ENCODE results near the gene SORBS1. TPM values are rescaled to one million over a fixed set of nuclear protein-coding genes. Genes with fewer than 3 reads are reported as not detected.
A peak's percentile ranks its signal among the peaks of the same experiment; 100 is the strongest.

SORBS1 gene
- total RNA-seq, 1 donor from 2014 or later, result 697 TPM

DNA sequence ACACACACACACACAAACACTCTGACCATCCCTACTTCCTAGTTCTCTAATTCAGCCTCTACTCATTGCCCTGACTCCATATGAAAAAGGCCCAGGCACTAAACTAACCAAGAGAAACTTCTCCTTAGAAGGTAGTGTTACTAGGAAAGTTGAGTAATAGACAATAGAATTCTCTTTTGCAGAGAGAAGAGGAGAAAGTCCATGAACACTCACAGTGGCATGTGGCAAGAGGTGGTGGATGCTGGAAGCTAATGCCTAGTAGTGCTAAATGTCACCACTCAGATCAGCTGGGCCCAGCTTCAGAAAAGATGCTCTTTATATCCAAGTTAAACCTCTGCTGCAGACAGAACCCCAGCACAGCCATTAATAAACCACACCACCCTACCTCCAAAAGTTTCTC, 58.2 kb downstream of the SORBS1 start:
- ATAC-seq (ENCODE audit: poor library complexity) (peak; percentile 30), DNase-seq (no peak)
- intact Hi-C loops (cut with DNase I), result no loop called here

DNA sequence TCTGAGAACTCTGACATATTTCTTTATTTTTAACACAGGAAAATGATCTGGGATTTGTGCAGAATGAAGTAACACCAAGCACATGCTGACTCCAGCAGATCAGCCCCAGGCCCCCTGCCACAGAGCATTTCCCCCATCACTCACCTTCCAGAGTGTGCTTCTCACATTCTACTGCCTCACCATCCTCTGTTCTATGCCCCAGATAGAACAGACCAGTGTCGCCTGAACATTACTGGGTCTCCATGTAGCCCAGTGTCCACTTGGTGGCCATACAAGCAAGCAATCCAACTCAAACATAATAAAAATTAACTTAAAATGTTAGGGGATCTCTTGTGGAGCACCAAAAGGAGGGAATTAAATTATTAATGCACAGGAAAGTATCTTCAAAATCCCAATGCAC, 58.8 kb downstream of the SORBS1 start:
- intact Hi-C loops (cut with DNase I), result no loop called here
- ATAC-seq (ENCODE audit: poor library complexity) (no peak), DNase-seq (no peak)

GRCh38 chr10:95501203-95502094, 59.7 kb downstream of the SORBS1 start:
- no peak for ATAC-seq (ENCODE audit: poor library complexity)
- intact Hi-C loops (cut with DNase I), result no loop called here
- no peak for DNase-seq

DNA sequence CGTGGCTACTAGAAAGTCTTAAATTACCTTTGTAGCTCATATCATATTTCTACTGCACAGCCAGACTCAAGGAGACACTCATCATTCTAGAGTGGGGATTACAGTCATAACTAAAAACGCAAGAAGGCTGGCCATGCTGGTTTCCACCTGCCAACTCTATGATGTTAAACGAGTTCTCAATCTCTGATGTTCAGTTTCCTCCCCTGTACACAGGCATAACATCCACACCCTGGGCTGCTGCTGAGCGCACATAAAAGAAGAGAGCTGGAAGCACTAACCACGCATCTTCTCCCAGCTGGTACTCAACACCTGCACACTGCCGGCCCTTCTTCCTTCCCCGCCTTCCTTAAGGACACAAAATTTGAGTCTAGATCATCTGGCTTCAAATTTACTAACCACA, 60.5 kb downstream of the SORBS1 start:
- no peak for DNase-seq
- intact Hi-C loops (cut with DNase I), result no loop called here
- no peak for ATAC-seq (ENCODE audit: poor library complexity)

- ATAC-seq (ENCODE audit: poor library complexity), result no peak
- intact Hi-C loops (cut with DNase I), result no loop called here
- no peak for DNase-seq
These were observed 61.1 kb downstream of the SORBS1 start for GRCh38 chr10:95500097-95500496.

DNA sequence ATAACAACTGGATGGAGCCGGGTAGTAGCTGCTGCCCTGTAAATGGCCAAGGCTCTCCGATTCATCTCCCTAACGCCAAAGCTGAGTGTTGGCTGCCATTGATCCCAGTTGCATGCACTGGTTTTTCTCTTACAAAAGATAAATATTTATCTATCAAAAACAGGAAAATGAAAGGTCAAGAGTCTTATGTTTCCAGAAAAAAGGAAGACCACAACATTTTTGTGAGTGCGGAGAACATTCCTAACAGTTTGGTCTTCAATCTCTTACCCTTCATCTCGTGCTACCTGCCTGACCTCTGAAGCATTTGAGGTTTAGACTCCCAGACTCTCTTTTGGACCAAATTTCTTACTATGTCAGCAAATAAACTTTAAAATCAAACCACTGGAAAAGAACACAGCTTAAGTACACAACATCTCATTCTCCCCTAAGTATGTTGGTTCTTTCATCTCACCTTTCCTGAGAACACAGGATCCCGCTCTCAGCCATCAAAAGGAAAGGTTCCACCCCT, 61.6 kb downstream of the SORBS1 start:
- intact Hi-C loops (cut with DNase I), result no loop called here
- DNase-seq (no peak), ATAC-seq (ENCODE audit: poor library complexity) (no peak)

DNA sequence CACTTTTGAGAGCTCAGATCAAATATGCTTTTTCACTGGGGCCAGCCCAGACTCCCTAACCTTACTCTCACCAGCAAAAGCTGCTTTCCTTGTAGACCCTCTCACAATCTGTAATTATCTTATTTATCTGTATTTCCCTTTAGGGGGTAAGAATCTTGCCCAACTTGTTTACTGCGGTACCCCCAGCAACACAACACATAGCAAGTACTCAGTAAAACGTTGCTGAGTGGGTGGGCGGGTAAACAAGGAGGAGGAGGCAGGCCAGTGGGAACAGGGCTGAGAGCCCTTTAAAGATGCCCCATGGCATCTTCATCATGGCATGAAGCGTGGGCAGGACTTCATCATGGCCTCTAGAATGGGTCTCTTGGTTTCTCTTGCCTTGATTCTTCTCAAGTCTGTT, 64.2 kb downstream of the SORBS1 start:
- no peak for ATAC-seq (ENCODE audit: poor library complexity)
- DNase-seq, result no peak
- intact Hi-C loops (cut with DNase I), result no loop called here

DNA sequence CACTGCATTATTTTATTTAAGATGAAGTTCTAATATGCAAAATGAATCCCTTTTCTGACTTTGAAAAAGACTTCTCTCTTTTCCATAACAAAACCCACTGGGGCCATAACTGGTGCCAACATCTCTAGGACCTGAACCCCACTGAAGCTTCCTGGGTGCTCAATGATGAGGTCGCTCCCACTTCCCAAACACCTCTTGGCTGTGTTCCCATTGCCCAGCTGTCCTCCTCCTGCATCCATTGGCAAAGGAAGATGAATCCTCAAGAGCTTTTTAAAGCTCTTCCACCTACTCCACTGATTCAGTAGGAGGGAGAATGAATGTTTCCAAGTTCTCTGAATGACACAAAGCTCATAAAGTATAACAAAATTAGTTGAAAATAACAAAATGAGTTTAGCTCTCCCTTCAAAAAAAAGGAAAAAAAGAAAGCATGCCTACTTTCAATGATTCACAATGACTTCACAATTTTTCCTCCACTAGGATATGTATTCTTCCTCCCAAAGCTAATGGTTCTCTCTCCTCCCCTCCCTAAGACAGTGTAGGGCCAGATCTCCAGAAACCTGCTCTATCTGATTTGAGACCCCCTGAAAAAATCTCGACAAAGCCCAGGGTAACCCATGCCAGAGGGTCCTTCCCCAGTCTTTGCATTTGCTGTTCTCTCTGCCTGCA, 64.8 kb downstream of the SORBS1 start:
- no peak for DNase-seq
- intact Hi-C loops (cut with DNase I), result no loop called here
- no peak for ATAC-seq (ENCODE audit: poor library complexity)

- intact Hi-C loops (cut with DNase I), result no loop called here
- ATAC-seq (ENCODE audit: poor library complexity) (no peak), DNase-seq (no peak)
These were observed 67.3 kb downstream of the SORBS1 start for GRCh38 chr10:95493862-95494261.

GRCh38 chr10:95487994-95488393, 73.2 kb downstream of the SORBS1 start:
- intact Hi-C loops (cut with DNase I), result no loop called here
- no peak for ATAC-seq (ENCODE audit: poor library complexity)
- DNase-seq, result no peak

DNA sequence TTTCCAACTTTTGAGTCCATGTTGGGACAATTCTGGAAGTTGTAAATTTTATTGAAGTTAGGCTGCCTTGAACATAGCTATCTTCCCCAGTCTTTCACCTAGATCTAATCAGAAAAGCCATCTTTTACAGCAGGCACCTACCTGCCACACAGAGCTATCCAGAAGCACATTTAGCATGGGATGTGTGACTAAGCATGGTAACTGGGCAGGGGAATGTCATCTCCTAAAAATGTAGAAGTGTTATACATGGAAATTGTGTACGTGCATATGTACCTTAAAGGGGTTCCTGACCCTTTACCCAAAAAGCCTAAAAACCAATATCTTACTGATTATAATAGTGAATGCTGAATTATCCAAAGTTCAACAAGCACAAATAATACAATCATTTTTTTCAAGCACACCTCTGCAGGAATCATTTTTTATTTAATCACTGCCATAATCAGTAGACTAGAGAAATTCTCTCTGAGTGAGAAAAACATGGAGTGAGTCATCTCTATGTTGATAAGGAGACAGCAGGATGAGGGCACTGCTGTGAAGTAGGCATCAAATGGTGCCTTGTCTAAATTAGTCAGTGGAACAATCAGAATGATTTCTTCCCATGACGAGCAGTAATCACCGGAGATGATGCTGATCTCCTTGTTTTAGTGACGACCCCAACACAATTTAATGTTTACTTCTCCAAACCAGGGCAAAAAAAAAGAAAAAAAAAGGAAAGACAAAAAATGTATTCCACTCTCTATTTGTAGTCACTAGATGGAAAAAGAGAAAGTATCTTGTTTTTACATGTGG, 75.9 kb downstream of the SORBS1 start:
- ATAC-seq (ENCODE audit: poor library complexity) (no peak), DNase-seq (no peak)
- intact Hi-C loops (cut with DNase I), result no loop called here

- ATAC-seq (ENCODE audit: poor library complexity) (no peak), DNase-seq (no peak)
- intact Hi-C loops (cut with DNase I), result no loop called here
These were observed 78.5 kb downstream of the SORBS1 start for GRCh38 chr10:95482501-95483233.

DNA sequence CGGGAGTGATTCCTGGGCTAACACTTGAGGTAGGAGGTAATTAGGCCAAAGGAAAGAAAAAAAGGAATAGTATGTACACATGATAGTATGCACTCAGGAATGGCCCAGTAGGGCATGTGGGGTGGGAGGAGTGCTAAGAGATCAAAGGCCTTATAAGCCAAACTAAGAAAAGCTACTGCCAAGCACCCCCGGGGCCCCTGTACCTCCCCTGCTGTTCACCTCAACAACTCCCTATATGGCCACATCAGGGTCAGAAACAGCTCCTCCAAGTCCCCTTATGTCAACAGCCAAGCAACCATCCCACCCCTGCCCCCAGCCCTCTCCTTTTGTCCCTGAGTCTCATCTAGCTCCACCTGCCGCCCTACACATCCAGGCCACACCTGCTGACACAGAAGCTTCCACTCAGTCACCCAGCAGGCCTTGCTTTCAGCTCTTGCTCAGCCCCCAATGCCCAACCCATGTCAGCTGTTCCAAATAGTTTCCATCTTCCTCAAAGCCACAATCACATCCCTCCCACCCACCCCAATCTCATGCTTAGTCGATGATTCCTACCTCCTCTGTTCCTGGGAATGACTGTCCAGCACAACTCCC, 80.2 kb downstream of the SORBS1 start:
- DNase-seq (no peak), ATAC-seq (ENCODE audit: poor library complexity) (no peak)
- intact Hi-C loops (cut with DNase I), result no loop called here

GRCh38 chr10:95480102-95480900, 80.9 kb downstream of the SORBS1 start:
- intact Hi-C loops (cut with DNase I), result no loop called here
- DNase-seq, result peak; percentile 52
- peak; percentile 47 for ATAC-seq (ENCODE audit: poor library complexity)

- intact Hi-C loops (cut with DNase I), result no loop called here
- DNase-seq, result no peak
- peak; percentile 5 for ATAC-seq (ENCODE audit: poor library complexity)
These were observed 82.2 kb downstream of the SORBS1 start for GRCh38 chr10:95478935-95479334.

- ATAC-seq (ENCODE audit: poor library complexity) (no peak), DNase-seq (no peak)
- intact Hi-C loops (cut with DNase I), result no loop called here
These were observed 83.0 kb downstream of the SORBS1 start for GRCh38 chr10:95478185-95478584.

DNA sequence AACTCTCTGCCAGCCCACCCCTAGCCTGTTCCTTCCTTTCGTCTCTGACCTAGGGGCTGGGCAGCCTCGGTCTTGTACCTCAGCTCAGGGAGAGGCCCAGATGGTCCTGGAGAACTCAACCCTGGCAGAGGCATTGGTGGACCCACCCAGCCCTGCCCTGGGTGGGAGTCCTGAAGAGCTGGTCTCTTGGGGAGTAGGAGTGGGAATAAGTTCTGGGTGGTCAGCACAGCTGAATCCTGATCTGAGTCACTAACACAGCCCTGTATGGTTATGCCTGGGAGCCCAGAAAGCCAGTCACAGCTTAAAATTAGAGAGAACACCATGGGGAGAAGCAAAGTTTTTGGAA, 84.0 kb downstream of the SORBS1 start:
- intact Hi-C loops (cut with DNase I), result no loop called here
- ATAC-seq (ENCODE audit: poor library complexity) (no peak), DNase-seq (no peak)

Measured in Right ventricle myocardium superior (tissue), 1 donor.